Esophagus muscularis mucosa (tissue), 4 donors: ENCODE data around the gene VEZF1.

Experiments used
- EP300 ChIP-seq: sonication (generic); formaldehyde crosslinking; IDR thresholded peaks from one replicate; pipeline ENCODE4 v1.6.1; 2017; ENCODE audit warnings: antibody characterized with exemption
- POLR2A ChIP-seq: fragments of 450-650 bp; IDR thresholded peaks from one replicate; pipeline ENCODE4 v1.6.1; 2017; ENCODE audit warnings: antibody characterized with exemption, moderate library complexity, mild to moderate bottlenecking, low read depth
- POLR2AphosphoS5 ChIP-seq, 2 donors: sonication (generic); formaldehyde crosslinking; IDR thresholded peaks; one replicate each; pipeline ENCODE4 v1.6.1; 2017; ENCODE audit warnings: antibody characterized with exemption in 2 of 2
- TF ChIP-seq, protein P1 (sequence below), 3 experiments: fragments of 200-600 bp in 2 of 3; fragments of 450-650 bp in 1 of 3; sonication (generic) in 2 of 3; IDR thresholded peaks; one replicate each; pipeline ENCODE4 v1.5.1; 2017 to 2019; ENCODE audit warnings: antibody characterized with exemption in 3 of 3, mild to moderate bottlenecking in 2 of 3, moderate library complexity in 1 of 3

DNA sequence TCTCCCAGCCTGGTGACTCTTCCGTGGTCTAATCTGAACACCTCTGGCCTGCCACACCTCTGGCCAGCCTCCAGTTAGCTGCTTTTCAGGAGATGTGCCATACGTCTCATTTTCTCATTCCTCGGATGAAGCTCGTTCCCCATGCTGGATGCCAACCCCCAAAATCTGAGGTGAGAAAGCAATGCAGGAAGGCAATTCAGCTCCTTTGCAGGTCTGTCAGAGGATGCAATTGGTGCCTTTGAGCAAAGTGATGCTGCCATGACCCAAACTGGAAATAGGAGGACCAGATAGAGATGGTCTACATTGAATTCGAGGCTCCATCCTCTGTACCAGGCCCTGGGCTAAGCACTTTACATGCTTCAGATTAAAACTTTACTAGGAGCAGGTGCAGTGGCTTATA lies 21.8 kb downstream of the VEZF1 start:
- TF ChIP-seq, protein P1, sequence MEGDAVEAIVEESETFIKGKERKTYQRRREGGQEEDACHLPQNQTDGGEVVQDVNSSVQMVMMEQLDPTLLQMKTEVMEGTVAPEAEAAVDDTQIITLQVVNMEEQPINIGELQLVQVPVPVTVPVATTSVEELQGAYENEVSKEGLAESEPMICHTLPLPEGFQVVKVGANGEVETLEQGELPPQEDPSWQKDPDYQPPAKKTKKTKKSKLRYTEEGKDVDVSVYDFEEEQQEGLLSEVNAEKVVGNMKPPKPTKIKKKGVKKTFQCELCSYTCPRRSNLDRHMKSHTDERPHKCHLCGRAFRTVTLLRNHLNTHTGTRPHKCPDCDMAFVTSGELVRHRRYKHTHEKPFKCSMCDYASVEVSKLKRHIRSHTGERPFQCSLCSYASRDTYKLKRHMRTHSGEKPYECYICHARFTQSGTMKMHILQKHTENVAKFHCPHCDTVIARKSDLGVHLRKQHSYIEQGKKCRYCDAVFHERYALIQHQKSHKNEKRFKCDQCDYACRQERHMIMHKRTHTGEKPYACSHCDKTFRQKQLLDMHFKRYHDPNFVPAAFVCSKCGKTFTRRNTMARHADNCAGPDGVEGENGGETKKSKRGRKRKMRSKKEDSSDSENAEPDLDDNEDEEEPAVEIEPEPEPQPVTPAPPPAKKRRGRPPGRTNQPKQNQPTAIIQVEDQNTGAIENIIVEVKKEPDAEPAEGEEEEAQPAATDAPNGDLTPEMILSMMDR (IDR thresholded peaks at IDR 0.05) = no peak
- no peak for TF ChIP-seq POLR2AphosphoS5 (IDR thresholded peaks at IDR 0.05)
- TF ChIP-seq POLR2A = no peak
- TF ChIP-seq EP300 = no peak
